Measurements from ENCODE around the gene ATG16L2.

GRCh38 chr11:72824020-72824419, 9.8 kb downstream of the ATG16L2 start:
- TF ChIP-seq EZH2 (IDR thresholded peaks at IDR 0.05; ENCODE audit: low read length) (no peak), CTCF (optimal IDR thresholded peaks at IDR 0.05 in 1 of 3, IDR thresholded peaks at IDR 0.05 in 1 of 3, conservative IDR thresholded peaks at IDR 0.05 in 1 of 3; ENCODE audit: extremely low read depth in 1 of 3, insufficient read depth in 2 of 3, low read length in 3 of 3) (no peak)

Data from keratinocyte (primary cell).